ENCODE measurements around the gene CFB. TPM values are rescaled to one million over a fixed set of nuclear protein-coding genes. Genes with fewer than 3 reads are reported as not detected.

The CFB gene
- total RNA-seq, 1 experiment from 2014 or later: 944 TPM

DNA sequence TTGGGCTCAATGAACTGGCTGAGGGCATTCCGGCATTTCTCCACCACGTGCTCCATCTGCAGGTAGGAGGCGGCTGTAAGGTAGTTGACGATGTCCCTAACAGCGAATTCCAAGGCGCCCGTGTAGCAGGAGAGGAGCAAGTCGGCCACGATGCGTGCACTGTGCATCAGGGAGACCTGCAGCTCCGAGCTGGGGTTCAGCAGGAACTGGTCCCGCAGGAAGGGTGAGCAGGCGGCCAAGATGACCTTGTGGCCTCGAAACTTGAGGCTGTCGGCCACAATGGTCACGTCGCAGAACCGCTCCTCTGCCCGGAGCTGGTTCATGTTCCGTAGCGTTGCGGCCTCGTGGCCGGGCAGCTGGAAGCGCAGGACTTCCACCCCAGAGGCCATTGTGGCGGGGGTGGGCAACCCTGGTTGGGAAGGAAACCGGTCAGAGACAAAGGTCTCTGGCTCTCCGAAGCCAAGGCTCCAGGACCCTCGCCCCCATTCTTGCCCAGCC, 44.9 kb upstream of the CFB start:
- peak overlapping the region; percentile 64 for H3K4me3 Mint-ChIP-seq (ENCODE audit: low read depth, unreplicated experiment)
- TSS peak; percentile 32 for BruUV-seq (replicated peaks)
- H3K9me3 Mint-ChIP-seq (ENCODE audit: low read depth, unreplicated experiment): no peaks in the 10 kb centered on the region
- CTCF ChIA-PET: interaction anchor here (0.7 kb wide), 1 partner anchor 45 kb away, joined by 3 read pairs; the partner anchor contains the start of gene CFB
- TF ChIP-seq, protein P1, sequence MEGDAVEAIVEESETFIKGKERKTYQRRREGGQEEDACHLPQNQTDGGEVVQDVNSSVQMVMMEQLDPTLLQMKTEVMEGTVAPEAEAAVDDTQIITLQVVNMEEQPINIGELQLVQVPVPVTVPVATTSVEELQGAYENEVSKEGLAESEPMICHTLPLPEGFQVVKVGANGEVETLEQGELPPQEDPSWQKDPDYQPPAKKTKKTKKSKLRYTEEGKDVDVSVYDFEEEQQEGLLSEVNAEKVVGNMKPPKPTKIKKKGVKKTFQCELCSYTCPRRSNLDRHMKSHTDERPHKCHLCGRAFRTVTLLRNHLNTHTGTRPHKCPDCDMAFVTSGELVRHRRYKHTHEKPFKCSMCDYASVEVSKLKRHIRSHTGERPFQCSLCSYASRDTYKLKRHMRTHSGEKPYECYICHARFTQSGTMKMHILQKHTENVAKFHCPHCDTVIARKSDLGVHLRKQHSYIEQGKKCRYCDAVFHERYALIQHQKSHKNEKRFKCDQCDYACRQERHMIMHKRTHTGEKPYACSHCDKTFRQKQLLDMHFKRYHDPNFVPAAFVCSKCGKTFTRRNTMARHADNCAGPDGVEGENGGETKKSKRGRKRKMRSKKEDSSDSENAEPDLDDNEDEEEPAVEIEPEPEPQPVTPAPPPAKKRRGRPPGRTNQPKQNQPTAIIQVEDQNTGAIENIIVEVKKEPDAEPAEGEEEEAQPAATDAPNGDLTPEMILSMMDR (IDR thresholded peaks at IDR 0.05; ENCODE audit: unreplicated experiment): no peak
- peak; percentile 32 for DNase-seq
- H3K27me3 Mint-ChIP-seq (ENCODE audit: unreplicated experiment): no peaks in the 10 kb centered on the region
- H3K27ac Mint-ChIP-seq (ENCODE audit: unreplicated experiment): peak overlapping the region; percentile 65
- intact Hi-C loops (cut with micrococcal nuclease; ENCODE audit: unreplicated experiment): no loop called here
- H3K36me3 Mint-ChIP-seq (ENCODE audit: insufficient read depth, unreplicated experiment): peaks cover 71% of the 10 kb centered on the region
- peaks cover 39% of the 10 kb centered on the region for H3K4me1 Mint-ChIP-seq (ENCODE audit: low read depth, unreplicated experiment)

GRCh38 chr6:31901415-31901952, 44.4 kb upstream of the CFB start:
- H3K9me3 Mint-ChIP-seq (ENCODE audit: low read depth, unreplicated experiment): no peaks in the 10 kb centered on the region
- H3K4me1 Mint-ChIP-seq (ENCODE audit: low read depth, unreplicated experiment): peaks cover 39% of the 10 kb centered on the region
- H3K4me3 Mint-ChIP-seq (ENCODE audit: low read depth, unreplicated experiment): peak overlapping the region; percentile 64
- H3K27ac Mint-ChIP-seq (ENCODE audit: unreplicated experiment): peak overlapping the region; percentile 65
- H3K27me3 Mint-ChIP-seq (ENCODE audit: unreplicated experiment): no peaks in the 10 kb centered on the region
- BruUV-seq (replicated peaks): no TSS peak
- intact Hi-C loops (cut with micrococcal nuclease; ENCODE audit: unreplicated experiment): no loop called here
- peaks cover 71% of the 10 kb centered on the region for H3K36me3 Mint-ChIP-seq (ENCODE audit: insufficient read depth, unreplicated experiment)
- peak; percentile 75 for DNase-seq
- CTCF ChIA-PET: no interaction called here
- TF ChIP-seq, protein P1 (IDR thresholded peaks at IDR 0.05; ENCODE audit: unreplicated experiment): no peak

DNA sequence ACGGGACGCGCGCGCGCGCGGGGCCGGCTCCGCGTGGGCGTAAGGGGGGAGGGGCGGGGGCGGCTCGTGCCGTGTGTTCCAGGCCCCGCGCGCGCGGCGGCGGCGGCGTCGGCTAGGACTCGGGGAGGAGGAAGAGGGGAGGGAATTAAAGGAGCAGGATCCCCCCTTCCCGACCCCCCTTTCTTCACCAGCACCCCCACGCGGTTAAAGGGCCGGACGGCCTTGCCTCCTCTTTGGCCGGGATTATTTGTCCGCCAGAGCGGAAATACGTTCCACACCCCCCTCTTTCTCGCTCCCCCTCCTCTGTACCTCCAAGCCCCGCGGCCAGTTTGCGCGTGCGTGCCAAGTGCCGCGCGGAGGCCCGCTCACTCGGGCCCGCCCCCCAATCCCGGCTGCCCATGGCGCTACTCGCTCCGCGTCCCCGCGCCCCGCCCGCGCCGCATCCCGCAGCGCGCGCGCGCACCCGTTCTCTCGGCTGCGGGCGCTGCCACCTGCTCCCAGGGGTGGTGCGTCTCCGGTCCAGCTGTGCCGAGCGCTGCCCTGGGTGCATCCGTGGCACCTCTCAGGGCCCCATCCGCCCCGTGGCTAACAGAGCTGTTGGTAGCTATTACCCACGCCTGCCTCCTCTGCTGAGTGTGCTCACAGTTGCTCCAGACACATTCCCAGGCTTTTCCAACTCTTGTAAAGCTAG, 43.8 kb upstream of the CFB start, which contains the start of gene ZBTB12:
ZBTB12 (minus strand) TSS at position 134 of the 691 bp plus-strand sequence. CDS start 781 bp downstream, outside the sequence.
- peak; percentile 99 for DNase-seq
- Mint-ChIP-seq H3K27me3 (ENCODE audit: unreplicated experiment) (no peaks in the 10 kb centered on the region), H3K4me1 (ENCODE audit: low read depth, unreplicated experiment) (peaks cover 41% of the 10 kb centered on the region), H3K36me3 (ENCODE audit: insufficient read depth, unreplicated experiment) (peaks cover 67% of the 10 kb centered on the region), H3K27ac (ENCODE audit: unreplicated experiment) (peak within 1 kb of the TSS; percentile 65), H3K9me3 (ENCODE audit: low read depth, unreplicated experiment) (no peaks in the 10 kb centered on the region), H3K4me3 (ENCODE audit: low read depth, unreplicated experiment) (peak within 1 kb of the TSS; percentile 64)
- intact Hi-C loops (cut with micrococcal nuclease; ENCODE audit: unreplicated experiment): loop anchor here (1.0 kb wide), 1 partner anchor 50 kb away; no protein-coding TSS in a partner anchor
- TF ChIP-seq, protein P1 (IDR thresholded peaks at IDR 0.05; ENCODE audit: unreplicated experiment): no peak
- BruUV-seq (replicated peaks): no TSS peak
- CTCF ChIA-PET: interaction anchor here (0.7 to 2.2 kb wide), 8 partner anchors 12 to 1090 kb away, joined by 3 to 13 read pairs (median 4); partner anchors contain the start of genes C2, CFB and DXO

DNA sequence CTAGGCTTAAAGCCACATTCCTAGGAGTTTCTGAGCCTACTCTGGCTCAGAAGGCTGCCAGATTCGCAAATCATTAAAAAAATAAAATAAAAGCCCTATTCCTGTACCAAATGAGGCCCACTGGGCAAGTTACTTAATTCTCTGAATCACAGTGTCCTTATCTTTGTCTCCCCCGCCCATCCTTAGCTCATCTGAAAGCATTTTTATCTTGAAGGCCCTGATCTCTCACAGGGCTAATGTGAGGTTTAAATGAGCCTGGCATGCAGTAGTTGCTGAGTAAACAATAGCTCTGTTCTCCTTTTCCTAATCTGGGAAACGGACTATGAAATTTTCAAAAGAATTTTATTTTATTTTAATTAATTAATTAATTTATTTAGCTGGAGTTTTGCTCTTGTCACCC, 41.9 kb upstream of the CFB start:
- CTCF ChIA-PET: interaction anchor here (1.1 to 2.2 kb wide), 2 partner anchors 42 to 48 kb away, joined by 4 to 13 read pairs; partner anchors contain the start of gene CFB
- peaks cover 38% of the 10 kb centered on the region for H3K4me1 Mint-ChIP-seq (ENCODE audit: low read depth, unreplicated experiment)
- H3K36me3 Mint-ChIP-seq (ENCODE audit: insufficient read depth, unreplicated experiment): peaks cover 48% of the 10 kb centered on the region
- H3K27me3 Mint-ChIP-seq (ENCODE audit: unreplicated experiment): no peaks in the 10 kb centered on the region
- TF ChIP-seq, protein P1 (IDR thresholded peaks at IDR 0.05; ENCODE audit: unreplicated experiment): no peak
- no TSS peak for BruUV-seq (replicated peaks)
- H3K4me3 Mint-ChIP-seq (ENCODE audit: low read depth, unreplicated experiment): no peak overlapping the region
- DNase-seq: no peak
- H3K9me3 Mint-ChIP-seq (ENCODE audit: low read depth, unreplicated experiment): no peaks in the 10 kb centered on the region
- intact Hi-C loops (cut with micrococcal nuclease; ENCODE audit: unreplicated experiment): no loop called here
- peak overlapping the region; percentile 27 for H3K27ac Mint-ChIP-seq (ENCODE audit: unreplicated experiment)

Data from Calu3 (cell line).